ENCODE measurements around the gene CPM.

DNA sequence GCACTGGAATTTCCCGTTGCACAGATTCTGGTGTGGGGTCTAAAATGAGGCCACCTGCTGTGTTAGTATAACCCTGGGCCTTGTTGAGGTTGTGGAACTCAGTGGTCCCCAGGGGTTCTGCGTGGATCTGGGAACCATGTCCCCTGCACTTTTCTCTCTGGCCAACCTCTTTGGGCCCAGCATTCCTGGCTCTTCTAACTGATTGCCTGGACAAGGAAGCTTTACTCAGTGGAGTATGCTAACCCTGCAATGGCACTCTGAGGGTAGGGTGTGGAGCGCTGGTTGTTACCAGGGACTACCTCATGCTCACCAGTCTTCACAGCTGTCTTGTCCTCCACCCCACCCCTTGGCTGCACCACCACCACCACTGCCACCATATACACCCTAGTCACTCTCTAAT is 39.2 kb downstream of the CPM start:
- TF ChIP-seq, protein P1, sequence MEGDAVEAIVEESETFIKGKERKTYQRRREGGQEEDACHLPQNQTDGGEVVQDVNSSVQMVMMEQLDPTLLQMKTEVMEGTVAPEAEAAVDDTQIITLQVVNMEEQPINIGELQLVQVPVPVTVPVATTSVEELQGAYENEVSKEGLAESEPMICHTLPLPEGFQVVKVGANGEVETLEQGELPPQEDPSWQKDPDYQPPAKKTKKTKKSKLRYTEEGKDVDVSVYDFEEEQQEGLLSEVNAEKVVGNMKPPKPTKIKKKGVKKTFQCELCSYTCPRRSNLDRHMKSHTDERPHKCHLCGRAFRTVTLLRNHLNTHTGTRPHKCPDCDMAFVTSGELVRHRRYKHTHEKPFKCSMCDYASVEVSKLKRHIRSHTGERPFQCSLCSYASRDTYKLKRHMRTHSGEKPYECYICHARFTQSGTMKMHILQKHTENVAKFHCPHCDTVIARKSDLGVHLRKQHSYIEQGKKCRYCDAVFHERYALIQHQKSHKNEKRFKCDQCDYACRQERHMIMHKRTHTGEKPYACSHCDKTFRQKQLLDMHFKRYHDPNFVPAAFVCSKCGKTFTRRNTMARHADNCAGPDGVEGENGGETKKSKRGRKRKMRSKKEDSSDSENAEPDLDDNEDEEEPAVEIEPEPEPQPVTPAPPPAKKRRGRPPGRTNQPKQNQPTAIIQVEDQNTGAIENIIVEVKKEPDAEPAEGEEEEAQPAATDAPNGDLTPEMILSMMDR (IDR thresholded peaks at IDR 0.05) = no peak
- no peak for TF ChIP-seq POLR2A (IDR thresholded peaks at IDR 0.05)
